ENCODE measurements around the gene SSBP3. TPM values are rescaled to one million over a fixed set of nuclear protein-coding genes. Genes with fewer than 3 reads are reported as not detected.

The SSBP3 gene
- total RNA-seq, 2 experiments from 2014 or later: 16.5 to 44.9 TPM

- H4K20me1 ChIP-seq (ENCODE audit: insufficient read depth, low read length): no peaks in the 10 kb centered on the region; the same call in 1 of the 2 replicates
- H3K79me2 ChIP-seq (ENCODE audit: insufficient read depth, low read depth, low read length): peaks cover 12% of the 10 kb centered on the region; the same call in 1 of the 2 replicates
- peak; percentile 26 for DNase-seq (ENCODE audit: low spot score)
- H3K4me3 ChIP-seq (ENCODE audit: low read depth, low read length, poor library complexity, severe bottlenecking): peak overlapping the region; percentile 73
- no peaks in the 10 kb centered on the region for H3K9me2 ChIP-seq (ENCODE audit: insufficient read depth, low read length)
- TF ChIP-seq CTCF (conservative IDR thresholded peaks at IDR 0.05; ENCODE audit: low read length) (no peak), EZH2phosphoT487 (IDR thresholded peaks at IDR 0.05; ENCODE audit: borderline replicate concordance, low read depth, low read length) (no peak)
- peaks cover 48% of the 10 kb centered on the region for H3K36me3 ChIP-seq (ENCODE audit: insufficient read depth, low read length)
- intact Hi-C loops (cut with micrococcal nuclease; ENCODE audit: unreplicated experiment): no loop called here
- no peaks in the 10 kb centered on the region for H3K9me3 ChIP-seq (ENCODE audit: low read length)
- no TSS peak for BruUV-seq (replicated peaks)
- ChIA-PET CTCF (ENCODE audit: unreplicated experiment) (interaction anchor here (0.6 kb wide), 1 partner anchor 46 kb away, joined by 4 read pairs; no protein-coding TSS in a partner anchor), POLR2A (interaction anchor here (0.8 to 0.9 kb wide), 3 partner anchors 9 to 132 kb away, joined by 3 to 4 read pairs (median 3); no protein-coding TSS in a partner anchor)
- H2AFZ ChIP-seq (ENCODE audit: low read length): no peak overlapping the region
- peak overlapping the region; percentile 13 for H3K27ac ChIP-seq (ENCODE audit: low read depth, low read length, poor library complexity, severe bottlenecking)
- H3K4me2 ChIP-seq (ENCODE audit: low read length): peak overlapping the region; percentile 82
- H3K4me1 ChIP-seq (ENCODE audit: insufficient read depth, low read length, poor library complexity, severe bottlenecking): peaks cover 40% of the 10 kb centered on the region
Measured at GRCh38 chr1:54403808-54404261, 2.4 kb downstream of the SSBP3 start.

GRCh38 chr1:54403405-54403804 is 2.8 kb downstream of the SSBP3 start:
- no peak for DNase-seq (ENCODE audit: low spot score)
- no peaks in the 10 kb centered on the region; the same call in 1 of the 2 replicates for H4K20me1 ChIP-seq (ENCODE audit: insufficient read depth, low read length)
- H3K4me3 ChIP-seq (ENCODE audit: low read depth, low read length, poor library complexity, severe bottlenecking): peak overlapping the region; percentile 73
- BruUV-seq (replicated peaks): no TSS peak
- intact Hi-C loops (cut with micrococcal nuclease; ENCODE audit: unreplicated experiment): no loop called here
- peaks cover 12% of the 10 kb centered on the region; the same call in 1 of the 2 replicates for H3K79me2 ChIP-seq (ENCODE audit: insufficient read depth, low read depth, low read length)
- H3K9me2 ChIP-seq (ENCODE audit: insufficient read depth, low read length): no peaks in the 10 kb centered on the region
- H3K27ac ChIP-seq (ENCODE audit: low read depth, low read length, poor library complexity, severe bottlenecking): peak overlapping the region; percentile 13
- peak overlapping the region; percentile 82 for H3K4me2 ChIP-seq (ENCODE audit: low read length)
- ChIA-PET CTCF (ENCODE audit: unreplicated experiment) (no interaction called here), POLR2A (interaction anchor here (0.9 kb wide), 2 partner anchors 15 to 132 kb away, joined by 3 to 4 read pairs; no protein-coding TSS in a partner anchor)
- peaks cover 52% of the 10 kb centered on the region for H3K36me3 ChIP-seq (ENCODE audit: insufficient read depth, low read length)
- peaks cover 36% of the 10 kb centered on the region for H3K4me1 ChIP-seq (ENCODE audit: insufficient read depth, low read length, poor library complexity, severe bottlenecking)
- no peak for TF ChIP-seq EZH2phosphoT487 (IDR thresholded peaks at IDR 0.05; ENCODE audit: borderline replicate concordance, low read depth, low read length)
- H2AFZ ChIP-seq (ENCODE audit: low read length): no peak overlapping the region
- H3K9me3 ChIP-seq (ENCODE audit: low read length): no peaks in the 10 kb centered on the region

- intact Hi-C loops (cut with micrococcal nuclease; ENCODE audit: unreplicated experiment): no loop called here
Measured at GRCh38 chr1:54402896-54403295, 3.3 kb downstream of the SSBP3 start.

More at GRCh38 chr1:54402896-54403295, 3.3 kb downstream of the SSBP3 start:
- POLR2A ChIA-PET: interaction anchor here (0.9 kb wide), 1 partner anchor 14 kb away, joined by 4 read pairs; no protein-coding TSS in a partner anchor
- H2AFZ ChIP-seq (ENCODE audit: low read length): no peak overlapping the region
- H3K9me3 ChIP-seq (ENCODE audit: low read length): no peaks in the 10 kb centered on the region
- no peaks in the 10 kb centered on the region; the same call in 1 of the 2 replicates for H4K20me1 ChIP-seq (ENCODE audit: insufficient read depth, low read length)
- TF ChIP-seq EZH2phosphoT487 (IDR thresholded peaks at IDR 0.05; ENCODE audit: borderline replicate concordance, low read depth, low read length) (no peak), CTCF (conservative IDR thresholded peaks at IDR 0.05; ENCODE audit: low read length) (no peak)
- H3K9me2 ChIP-seq (ENCODE audit: insufficient read depth, low read length): no peaks in the 10 kb centered on the region
- peaks cover 12% of the 10 kb centered on the region; the same call in 1 of the 2 replicates for H3K79me2 ChIP-seq (ENCODE audit: insufficient read depth, low read depth, low read length)
- CTCF ChIA-PET (ENCODE audit: unreplicated experiment): no interaction called here
- H3K27ac ChIP-seq (ENCODE audit: low read depth, low read length, poor library complexity, severe bottlenecking): no peak overlapping the region
- H3K36me3 ChIP-seq (ENCODE audit: insufficient read depth, low read length): peaks cover 57% of the 10 kb centered on the region
- H3K4me1 ChIP-seq (ENCODE audit: insufficient read depth, low read length, poor library complexity, severe bottlenecking): peaks cover 31% of the 10 kb centered on the region
- H3K4me3 ChIP-seq (ENCODE audit: low read depth, low read length, poor library complexity, severe bottlenecking): no peak overlapping the region
- no TSS peak for BruUV-seq (replicated peaks)
- peak overlapping the region; percentile 82; the same call in 1 of the 2 replicates for H3K4me2 ChIP-seq (ENCODE audit: low read length)
- DNase-seq (ENCODE audit: low spot score): no peak
